Adrenal gland (tissue), 12 donors: ENCODE data around the gene PALB2. TPM values are rescaled to one million over a fixed set of nuclear protein-coding genes. Genes with fewer than 3 reads are reported as not detected.

Source experiments
- DNase-seq, 7 donors: peaks; one replicate each; pipeline ENCODE4 v3.0.0-alpha.2; 2019 to 2020
- H3K27ac ChIP-seq, 5 donors: fragments of 200-600 bp; sonication (generic) in 4 of 5; 1 replicate in 3 of 5; 2 replicates in 2 of 5; pipeline versions ENCODE4 v1.5.1 to v1.8.0; 2016 to 2020; ENCODE audit warnings: mild to moderate bottlenecking in 1 of 5
- H3K27me3 ChIP-seq: fragments of 200-600 bp; 2 replicates; pipeline ENCODE4 v1.8.0; 2021
- H3K36me3 ChIP-seq, 2 donors: fragments of 200-600 bp; replicated peaks in 1 of 2; 1 replicate in 1 of 2; 2 replicates in 1 of 2; pipeline versions ENCODE4 v1.5.1 to v1.8.0; 2018 to 2022
- H3K4me1 ChIP-seq, 2 donors: fragments of 200-600 bp; replicated peaks in 1 of 2; 1 replicate in 1 of 2; 2 replicates in 1 of 2; pipeline versions ENCODE4 v1.5.1 to v1.8.0; 2018 to 2021
- H3K4me3 ChIP-seq, 4 donors: fragments of 200-600 bp; sonication (generic) in 3 of 4; one replicate each; pipeline ENCODE4 v1.5.1; 2016 to 2018
- H3K9me3 ChIP-seq, 3 donors: fragments of 200-600 bp; sonication (generic) in 1 of 3; replicated peaks in 1 of 3; 1 replicate in 2 of 3; 2 replicates in 1 of 3; pipeline versions ENCODE4 v1.5.1 to v1.8.0; 2016 to 2021
- CTCF ChIP-seq, 6 experiments: fragments of 450-650 bp in 4 of 6; fragments of 200-600 bp in 2 of 6; sonication (generic) in 1 of 6; IDR thresholded peaks; 1 replicate in 5 of 6; 2 replicates in 1 of 6; pipeline versions ENCODE4 v1.5.1 to v1.8.0; 2016 to 2021; ENCODE audit warnings: antibody characterized with exemption in 6 of 6, mild to moderate bottlenecking in 2 of 6, moderate library complexity in 1 of 6
- POLR2A ChIP-seq, 2 donors: fragments of 450-650 bp; IDR thresholded peaks; one replicate each; pipeline ENCODE4 v1.6.1; 2017; ENCODE audit warnings: antibody characterized with exemption in 2 of 2, mild to moderate bottlenecking in 2 of 2, moderate library complexity in 1 of 2
- WGBS, 4 donors: extraction: QIAGEN DNeasy Blood & Tissue Kit in 2 of 4; methylation state at CpG; one replicate each; pipeline versions ENCODE4 v1.1.5 to v1.1.7; 2013 to 2017; 5-methylcytosine and 5-hydroxymethylcytosine counted together
- intact Hi-C, 2 donors: fragments of 100-400 bp; cut with DNase I; formaldehyde crosslinking; loops; one replicate each; pipeline versions ENCODE4 v1.14.1 to v1.15.0; 2022 to 2023
- polyA plus RNA-seq, 3 donors: library from polyadenylated mRNA; stranded (reverse); fragments of 200-250 nt in 2 of 3; fragments of 350-450 nt in 1 of 3; fragmentation: Illumina TruSeq in 1 of 3; extraction: RNeasy Lipid Tissue Mini Kit (QIAGEN cat#74804) in 1 of 3; gene quantifications; one replicate each; pipeline ENCODE4 v1.2.3, GENCODE V29; 2013 to 2014
- total RNA-seq, 9 donors: library from RNA; depleted of rRNA in 4 of 9; stranded (reverse); fragments of >200 nt in 4 of 9; fragments of 120-200 nt in 1 of 9; fragmentation: NEBNext Ultra II Directional in 1 of 9; extraction: Animal tissue kit (Norgen Biotek cat#: 25700) in 1 of 9; gene quantifications; one replicate each; pipeline versions ENCODE4 v1.1.0 to v1.2.4, GENCODE V29; 2013 to 2023
- donor health status: healthy with polysubstance abuse.
- donor health status: Bipolar disorder and iron deficiency.
- donor health status: DM: yes; HTN: yes; CAD: no.
- donor health status: DM: no; HTN: no; CAD: no.
- donor health status: DM: no; HTN: no; CAD: no.
- donor health status: DM: yes; HTN: yes; CAD: no.

PALB2 gene
- total and polyA plus RNA-seq, 12 donors = 2.8 to 16.4 (median 10.4) TPM

- intact Hi-C loops = no loop called here
- Histone ChIP-seq H3K36me3 (peaks cover 0 to 92% of the 10 kb centered on the region in 2 donors), H3K9me3 (no peaks in the 10 kb centered on the region), H3K4me3 (no peak overlapping the region), H3K4me1 (no peaks in the 10 kb centered on the region), H3K27me3 (no peaks in the 10 kb centered on the region), H3K27ac (no peak overlapping the region)
- TF ChIP-seq POLR2A (IDR thresholded peaks at IDR 0.05) = no peak
- no peak for TF ChIP-seq CTCF (IDR thresholded peaks at IDR 0.05)
- DNase-seq = no peak
- 92 to 99% (median 96%) methylated on average over 2 of the region's 2 CpGs for WGBS, 4 donors
Observed at GRCh38 chr16:23663918-23664317, 22.8 kb upstream of the PALB2 start.

GRCh38 chr16:23651943-23652468, 10.9 kb upstream of the PALB2 start:
- no peak for DNase-seq
- peaks cover 0 to 8% of the 10 kb centered on the region in 2 donors for H3K36me3 ChIP-seq
- no peaks in the 10 kb centered on the region for H3K9me3 ChIP-seq
- H3K27me3 ChIP-seq = no peaks in the 10 kb centered on the region
- TF ChIP-seq POLR2A (IDR thresholded peaks at IDR 0.05) = no peak
- intact Hi-C loops = no loop called here
- WGBS, 4 donors = 97 to 98% (median 97%) methylated on average over 4 of the region's 4 CpGs
- H3K4me1 ChIP-seq = peaks cover 0 to 10% of the 10 kb centered on the region in 2 donors
- no peak overlapping the region for H3K4me3 ChIP-seq
- H3K27ac ChIP-seq = no peak overlapping the region

- Histone ChIP-seq H3K4me1 (peaks cover 0 to 10% of the 10 kb centered on the region in 2 donors), H3K36me3 (peaks cover 0 to 13% of the 10 kb centered on the region in 2 donors), H3K27me3 (no peaks in the 10 kb centered on the region), H3K27ac (no peak overlapping the region), H3K4me3 (no peak overlapping the region), H3K9me3 (no peaks in the 10 kb centered on the region)
- 63 to 68% (median 67%) methylated on average over 4 of the region's 4 CpGs for WGBS, 4 donors
- TF ChIP-seq POLR2A (IDR thresholded peaks at IDR 0.05) (no peak), CTCF (IDR thresholded peaks at IDR 0.05) (no peak)
- intact Hi-C loops = no loop called here
- no peak for DNase-seq
Observed at GRCh38 chr16:23650674-23651416, 9.7 kb upstream of the PALB2 start.

- no peak for TF ChIP-seq POLR2A (IDR thresholded peaks at IDR 0.05)
- no peak for TF ChIP-seq CTCF (IDR thresholded peaks at IDR 0.05)
- Histone ChIP-seq H3K4me1 (peaks cover 15 to 21% of the 10 kb centered on the region in 2 donors), H3K27me3 (no peaks in the 10 kb centered on the region), H3K9me3 (no peaks in the 10 kb centered on the region), H3K27ac (peak overlapping the region in 1 of 5 donors; percentile 82), H3K4me3 (peak overlapping the region in 3 of 4 donors; percentile 96 to 100 (median 100)), H3K36me3 (peaks cover 0 to 39% of the 10 kb centered on the region in 2 donors)
- 70 to 73% (median 72%) methylated on average over 14 of the region's 14 CpGs for WGBS, 4 donors
- no peak for DNase-seq
- intact Hi-C loops = no loop called here
Observed at GRCh38 chr16:23642246-23642774, 1.2 kb upstream of the PALB2 start.
